HEK293 (cell line): ENCODE data around the gene SPESP1.

Experiments
- CTCF ChIA-PET: fragments of 350-600 bp; formaldehyde crosslinking; extraction: SDS; loops from one replicate; lab custom pipeline; 2021; ENCODE audit warnings: antibody characterized with exemption; lab: Yijun Ruan, JAX
- POLR2A ChIA-PET: fragments of 300-600 bp; formaldehyde crosslinking; extraction: SDS; loops from one replicate; lab custom pipeline; 2020; ENCODE audit warnings: antibody characterized with exemption, inconsistent platforms; lab: Yijun Ruan, JAX
- H3K27ac ChIP-seq: fragments of 200-500 bp; sonication (Bioruptor generic); 2 replicates; pipeline ENCODE4 v1.5.1; 2014; ENCODE audit warnings: low read depth, low read length, control low read depth, inconsistent platforms; ENCODE audit errors: extremely low read depth
- H3K36me3 ChIP-seq, 2 experiments: fragments of 200-500 bp in 1 of 2; sonication (Bioruptor generic) in 1 of 2; 1 replicate in 1 of 2; 2 replicates in 1 of 2; pipeline ENCODE4 v1.5.1; 2014 to 2017; ENCODE audit warnings: inconsistent platforms in 2 of 2, low read length in 2 of 2; ENCODE audit not compliant: control insufficient read depth in 2 of 2, insufficient read depth in 1 of 2
- H3K4me1 ChIP-seq: fragments of 200-500 bp; sonication (Bioruptor generic); 2 replicates; pipeline ENCODE4 v1.5.1; 2014; ENCODE audit warnings: mild to moderate bottlenecking, low read length, inconsistent platforms; ENCODE audit not compliant: control insufficient read depth, insufficient read depth
- H3K4me3 ChIP-seq: 2 replicates; pipeline ENCODE4 v1.5.1; 2011; ENCODE audit warnings: low read depth, mild to moderate bottlenecking, control low read depth, low read length, moderate library complexity
- H3K9me3 ChIP-seq: fragments of 200-500 bp; sonication (Bioruptor generic); 2 replicates; pipeline ENCODE4 v1.5.1; 2014; ENCODE audit warnings: low read depth, low read length, inconsistent platforms; ENCODE audit not compliant: control insufficient read depth, insufficient read depth
- GLI2 ChIP-seq: fragments of 450-650 bp; formaldehyde crosslinking; IDR thresholded peaks from 2 replicates; pipeline ENCODE4; 2017; ENCODE audit warnings: missing biosample characterization, missing genetic modification characterization, low read depth, borderline replicate concordance
- KLF7 ChIP-seq: fragments of 450-650 bp; formaldehyde crosslinking; IDR thresholded peaks from 2 replicates; pipeline ENCODE4 v1.5.1; 2016; ENCODE audit warnings: missing biosample characterization, missing genetic modification characterization, borderline replicate concordance
- REPIN1 ChIP-seq: fragments of 450-650 bp; formaldehyde crosslinking; IDR thresholded peaks from 2 replicates; pipeline ENCODE4 v1.5.1; 2017; ENCODE audit warnings: missing biosample characterization, missing genetic modification characterization, low read depth
- YY1 ChIP-seq: fragments of 450-650 bp; formaldehyde crosslinking; IDR thresholded peaks from 2 replicates; pipeline ENCODE4 v1.5.1; 2018; ENCODE audit warnings: missing biosample characterization, missing genetic modification characterization
- ZFP3 ChIP-seq: fragments of 450-650 bp; formaldehyde crosslinking; IDR thresholded peaks from 2 replicates; pipeline ENCODE4 v1.5.1; 2016; ENCODE audit warnings: low read depth, missing biosample characterization, missing genetic modification characterization
- ZNF114 ChIP-seq: fragments of 450-650 bp; formaldehyde crosslinking; IDR thresholded peaks from 2 replicates; pipeline ENCODE4 v1.5.0; 2017; ENCODE audit warnings: missing biosample characterization, missing genetic modification characterization
- ZNF157 ChIP-seq: fragments of 450-650 bp; formaldehyde crosslinking; IDR thresholded peaks from 2 replicates; pipeline ENCODE4 v1.5.1; 2016; ENCODE audit warnings: missing biosample characterization, missing genetic modification characterization
- ZNF169 ChIP-seq: fragments of 450-650 bp; formaldehyde crosslinking; IDR thresholded peaks from 2 replicates; pipeline ENCODE4 v1.5.1; 2016; ENCODE audit warnings: missing biosample characterization, missing genetic modification characterization
- ZNF184 ChIP-seq: fragments of 450-650 bp; IDR thresholded peaks from 2 replicates; pipeline ENCODE4 v1.5.1; 2018; ENCODE audit warnings: missing biosample characterization, mild to moderate bottlenecking, missing genetic modification characterization
- ZNF292 ChIP-seq: fragments of 450-650 bp; formaldehyde crosslinking; IDR thresholded peaks from 2 replicates; pipeline ENCODE4 v1.5.1; 2016; ENCODE audit warnings: low read depth, missing biosample characterization, missing genetic modification characterization, borderline replicate concordance
- ZNF311 ChIP-seq: fragments of 450-650 bp; formaldehyde crosslinking; IDR thresholded peaks from 2 replicates; pipeline ENCODE4 v1.5.1; 2017; ENCODE audit warnings: missing biosample characterization, missing genetic modification characterization, borderline replicate concordance
- ZNF324 ChIP-seq: fragments of 450-650 bp; formaldehyde crosslinking; IDR thresholded peaks from 2 replicates; pipeline ENCODE4 v1.5.1; 2016; ENCODE audit warnings: missing biosample characterization, missing genetic modification characterization
- ZNF350 ChIP-seq: fragments of 450-650 bp; formaldehyde crosslinking; IDR thresholded peaks from 2 replicates; pipeline ENCODE4 v1.5.0; 2017; ENCODE audit warnings: missing biosample characterization, mild to moderate bottlenecking, missing genetic modification characterization
- ZNF501 ChIP-seq: fragments of 450-650 bp; formaldehyde crosslinking; IDR thresholded peaks from 2 replicates; pipeline ENCODE4 v1.5.1; 2016; ENCODE audit warnings: missing biosample characterization, missing genetic modification characterization
- ZNF530 ChIP-seq: fragments of 450-650 bp; formaldehyde crosslinking; IDR thresholded peaks from 2 replicates; pipeline ENCODE4 v1.5.1; 2016; ENCODE audit warnings: low read depth, missing biosample characterization, missing genetic modification characterization
- ZNF544 ChIP-seq: fragments of 450-650 bp; formaldehyde crosslinking; IDR thresholded peaks from 2 replicates; pipeline ENCODE4 v1.5.0; 2017; ENCODE audit warnings: missing biosample characterization, missing genetic modification characterization
- ZNF707 ChIP-seq: fragments of 450-650 bp; formaldehyde crosslinking; IDR thresholded peaks from 2 replicates; pipeline ENCODE4 v1.5.1; 2016; ENCODE audit warnings: missing biosample characterization, missing genetic modification characterization
- ZNF747 ChIP-seq: fragments of 450-650 bp; formaldehyde crosslinking; IDR thresholded peaks from 2 replicates; pipeline ENCODE4 v1.5.1; 2016; ENCODE audit warnings: missing biosample characterization, missing genetic modification characterization
- ZNF830 ChIP-seq: fragments of 450-650 bp; IDR thresholded peaks from 2 replicates; pipeline ENCODE4 v1.5.0; 2018; ENCODE audit warnings: missing biosample characterization, missing genetic modification characterization, low read depth, mild to moderate bottlenecking, moderate library complexity
- TF ChIP-seq, protein P1 (sequence below): fragments of 450-650 bp; formaldehyde crosslinking; conservative IDR thresholded peaks from 2 replicates; pipeline ENCODE4 v1.5.1; 2016; ENCODE audit warnings: low read depth, missing biosample characterization, missing genetic modification characterization
- TF ChIP-seq, protein P2 (sequence below): fragments of 450-650 bp; formaldehyde crosslinking; IDR thresholded peaks from 2 replicates; pipeline ENCODE4 v1.5.1; 2016; ENCODE audit warnings: missing biosample characterization, missing genetic modification characterization, borderline replicate concordance

SPESP1 gene

DNA sequence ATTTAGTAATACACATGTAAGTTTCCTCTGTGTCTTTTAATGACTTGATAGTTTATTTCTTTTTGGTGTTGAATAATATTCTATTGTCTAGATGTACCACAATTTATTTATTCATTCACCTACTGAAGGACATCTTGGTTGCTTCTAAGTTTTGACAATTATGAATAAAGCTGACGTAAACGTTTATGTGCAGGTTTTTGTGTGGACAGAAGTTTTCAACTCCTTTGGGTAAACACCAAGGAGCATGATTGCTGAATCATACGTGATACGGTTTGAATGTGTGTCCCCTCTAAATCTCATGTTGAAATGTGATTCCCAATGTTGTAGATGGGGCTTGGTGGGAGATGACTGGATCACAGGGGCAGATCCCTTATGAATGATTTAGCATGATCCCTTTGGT is 21.5 kb downstream of the SPESP1 start:
- ChIA-PET POLR2A (no interaction called here), CTCF (no interaction called here)
- no peaks in the 10 kb centered on the region for H3K36me3 ChIP-seq
- no peak overlapping the region for H3K27ac ChIP-seq
- no peaks in the 10 kb centered on the region for H3K9me3 ChIP-seq
- no peak overlapping the region for H3K4me3 ChIP-seq
- H3K4me1 ChIP-seq: no peaks in the 10 kb centered on the region
- TF ChIP-seq ZNF501 (tag by site-specific recombination) (no peak), ZNF114 (tag by site-specific recombination) (no peak), ZNF830 (tag by site-specific recombination) (no peak), ZNF311 (tag by site-specific recombination) (no peak), GLI2 (tag by site-specific recombination) (no peak), ZNF157 (tag by site-specific recombination) (no peak), ZNF169 (tag by site-specific recombination) (no peak), REPIN1 (tag by site-specific recombination) (no peak), YY1 (tag by site-specific recombination) (no peak), ZNF292 (no peak), ZNF350 (no peak), ZNF747 (tag by site-specific recombination) (no peak), ZNF184 (no peak), ZNF544 (tag by site-specific recombination) (no peak), ZNF707 (no peak), ZNF324 (no peak)
- TF ChIP-seq, protein P1, sequence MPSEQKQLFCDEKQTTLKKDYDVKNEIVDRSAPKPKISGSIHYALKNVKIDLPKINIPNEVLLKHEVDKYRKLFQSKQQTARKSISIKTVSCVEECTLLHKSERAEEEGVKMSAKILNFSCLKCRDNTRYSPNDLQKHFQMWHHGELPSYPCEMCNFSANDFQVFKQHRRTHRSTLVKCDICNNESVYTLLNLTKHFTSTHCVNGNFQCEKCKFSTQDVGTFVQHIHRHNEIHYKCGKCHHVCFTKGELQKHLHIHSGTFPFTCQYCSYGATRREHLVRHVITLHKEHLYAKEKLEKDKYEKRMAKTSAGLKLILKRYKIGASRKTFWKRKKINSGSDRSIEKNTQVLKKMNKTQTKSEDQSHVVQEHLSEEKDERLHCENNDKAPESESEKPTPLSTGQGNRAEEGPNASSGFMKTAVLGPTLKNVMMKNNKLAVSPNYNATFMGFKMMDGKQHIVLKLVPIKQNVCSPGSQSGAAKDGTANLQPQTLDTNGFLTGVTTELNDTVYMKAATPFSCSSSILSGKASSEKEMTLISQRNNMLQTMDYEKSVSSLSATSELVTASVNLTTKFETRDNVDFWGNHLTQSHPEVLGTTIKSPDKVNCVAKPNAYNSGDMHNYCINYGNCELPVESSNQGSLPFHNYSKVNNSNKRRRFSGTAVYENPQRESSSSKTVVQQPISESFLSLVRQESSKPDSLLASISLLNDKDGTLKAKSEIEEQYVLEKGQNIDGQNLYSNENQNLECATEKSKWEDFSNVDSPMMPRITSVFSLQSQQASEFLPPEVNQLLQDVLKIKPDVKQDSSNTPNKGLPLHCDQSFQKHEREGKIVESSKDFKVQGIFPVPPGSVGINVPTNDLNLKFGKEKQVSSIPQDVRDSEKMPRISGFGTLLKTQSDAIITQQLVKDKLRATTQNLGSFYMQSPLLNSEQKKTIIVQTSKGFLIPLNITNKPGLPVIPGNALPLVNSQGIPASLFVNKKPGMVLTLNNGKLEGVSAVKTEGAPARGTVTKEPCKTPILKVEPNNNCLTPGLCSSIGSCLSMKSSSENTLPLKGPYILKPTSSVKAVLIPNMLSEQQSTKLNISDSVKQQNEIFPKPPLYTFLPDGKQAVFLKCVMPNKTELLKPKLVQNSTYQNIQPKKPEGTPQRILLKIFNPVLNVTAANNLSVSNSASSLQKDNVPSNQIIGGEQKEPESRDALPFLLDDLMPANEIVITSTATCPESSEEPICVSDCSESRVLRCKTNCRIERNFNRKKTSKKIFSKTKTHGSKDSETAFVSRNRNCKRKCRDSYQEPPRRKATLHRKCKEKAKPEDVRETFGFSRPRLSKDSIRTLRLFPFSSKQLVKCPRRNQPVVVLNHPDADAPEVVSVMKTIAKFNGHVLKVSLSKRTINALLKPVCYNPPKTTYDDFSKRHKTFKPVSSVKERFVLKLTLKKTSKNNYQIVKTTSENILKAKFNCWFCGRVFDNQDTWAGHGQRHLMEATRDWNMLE: no peak

DNA sequence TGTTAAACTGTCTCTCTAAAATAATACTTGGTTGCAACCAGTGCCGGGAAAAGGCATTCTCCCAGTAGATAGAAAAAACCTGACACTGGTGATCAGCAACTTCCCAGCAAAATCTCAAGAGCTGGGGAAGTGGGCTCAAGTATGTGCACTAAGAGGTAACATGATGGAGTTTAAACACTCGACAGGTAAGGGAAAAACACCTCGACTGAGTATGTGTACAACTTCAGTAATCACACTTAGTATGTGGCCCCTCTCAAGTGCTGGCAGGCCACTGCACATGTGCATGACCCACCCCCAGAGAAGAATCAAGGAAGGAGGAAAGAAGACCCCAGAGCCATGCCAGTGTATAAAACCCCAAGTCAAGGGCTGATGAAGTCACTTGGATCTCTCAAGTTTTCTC is 27.4 kb downstream of the SPESP1 start:
- no peaks in the 10 kb centered on the region for H3K4me1 ChIP-seq
- no peaks in the 10 kb centered on the region for H3K9me3 ChIP-seq
- no peak overlapping the region for H3K27ac ChIP-seq
- TF ChIP-seq ZNF530 (tag by site-specific recombination): no peak
- H3K4me3 ChIP-seq: no peak overlapping the region
- no peaks in the 10 kb centered on the region for H3K36me3 ChIP-seq
- POLR2A ChIA-PET: no interaction called here
- CTCF ChIA-PET: interaction anchor here (0.8 to 1.0 kb wide), 2 partner anchors 47 to 521 kb away, joined by 4 to 5 read pairs; no protein-coding TSS in a partner anchor

DNA sequence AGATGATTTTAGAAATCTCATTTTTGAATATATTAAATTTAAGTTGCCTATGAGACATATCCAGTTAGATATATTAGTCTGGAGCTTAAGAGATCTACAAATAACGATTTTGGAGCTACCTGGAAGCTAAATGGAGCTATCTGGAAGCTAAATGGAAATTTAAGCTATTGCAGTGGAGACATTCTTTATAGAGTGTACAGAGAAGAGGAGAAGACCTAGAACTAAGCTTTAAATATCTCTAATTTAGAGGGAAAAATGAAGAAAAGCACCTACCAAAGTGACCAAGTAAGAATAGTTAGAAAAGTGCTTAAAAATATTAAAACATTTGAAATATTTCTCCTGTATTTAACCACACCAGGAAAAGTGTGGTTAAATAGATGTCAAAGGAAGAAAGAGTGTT is 28.3 kb downstream of the SPESP1 start:
- POLR2A ChIA-PET: no interaction called here
- CTCF ChIA-PET: interaction anchor here (0.8 to 1.0 kb wide), 3 partner anchors 46 to 521 kb away, joined by 3 to 5 read pairs (median 4); no protein-coding TSS in a partner anchor
- Histone ChIP-seq H3K27ac (no peak overlapping the region), H3K9me3 (no peaks in the 10 kb centered on the region), H3K36me3 (no peaks in the 10 kb centered on the region), H3K4me1 (no peaks in the 10 kb centered on the region), H3K4me3 (no peak overlapping the region)
- TF ChIP-seq, protein P2, sequence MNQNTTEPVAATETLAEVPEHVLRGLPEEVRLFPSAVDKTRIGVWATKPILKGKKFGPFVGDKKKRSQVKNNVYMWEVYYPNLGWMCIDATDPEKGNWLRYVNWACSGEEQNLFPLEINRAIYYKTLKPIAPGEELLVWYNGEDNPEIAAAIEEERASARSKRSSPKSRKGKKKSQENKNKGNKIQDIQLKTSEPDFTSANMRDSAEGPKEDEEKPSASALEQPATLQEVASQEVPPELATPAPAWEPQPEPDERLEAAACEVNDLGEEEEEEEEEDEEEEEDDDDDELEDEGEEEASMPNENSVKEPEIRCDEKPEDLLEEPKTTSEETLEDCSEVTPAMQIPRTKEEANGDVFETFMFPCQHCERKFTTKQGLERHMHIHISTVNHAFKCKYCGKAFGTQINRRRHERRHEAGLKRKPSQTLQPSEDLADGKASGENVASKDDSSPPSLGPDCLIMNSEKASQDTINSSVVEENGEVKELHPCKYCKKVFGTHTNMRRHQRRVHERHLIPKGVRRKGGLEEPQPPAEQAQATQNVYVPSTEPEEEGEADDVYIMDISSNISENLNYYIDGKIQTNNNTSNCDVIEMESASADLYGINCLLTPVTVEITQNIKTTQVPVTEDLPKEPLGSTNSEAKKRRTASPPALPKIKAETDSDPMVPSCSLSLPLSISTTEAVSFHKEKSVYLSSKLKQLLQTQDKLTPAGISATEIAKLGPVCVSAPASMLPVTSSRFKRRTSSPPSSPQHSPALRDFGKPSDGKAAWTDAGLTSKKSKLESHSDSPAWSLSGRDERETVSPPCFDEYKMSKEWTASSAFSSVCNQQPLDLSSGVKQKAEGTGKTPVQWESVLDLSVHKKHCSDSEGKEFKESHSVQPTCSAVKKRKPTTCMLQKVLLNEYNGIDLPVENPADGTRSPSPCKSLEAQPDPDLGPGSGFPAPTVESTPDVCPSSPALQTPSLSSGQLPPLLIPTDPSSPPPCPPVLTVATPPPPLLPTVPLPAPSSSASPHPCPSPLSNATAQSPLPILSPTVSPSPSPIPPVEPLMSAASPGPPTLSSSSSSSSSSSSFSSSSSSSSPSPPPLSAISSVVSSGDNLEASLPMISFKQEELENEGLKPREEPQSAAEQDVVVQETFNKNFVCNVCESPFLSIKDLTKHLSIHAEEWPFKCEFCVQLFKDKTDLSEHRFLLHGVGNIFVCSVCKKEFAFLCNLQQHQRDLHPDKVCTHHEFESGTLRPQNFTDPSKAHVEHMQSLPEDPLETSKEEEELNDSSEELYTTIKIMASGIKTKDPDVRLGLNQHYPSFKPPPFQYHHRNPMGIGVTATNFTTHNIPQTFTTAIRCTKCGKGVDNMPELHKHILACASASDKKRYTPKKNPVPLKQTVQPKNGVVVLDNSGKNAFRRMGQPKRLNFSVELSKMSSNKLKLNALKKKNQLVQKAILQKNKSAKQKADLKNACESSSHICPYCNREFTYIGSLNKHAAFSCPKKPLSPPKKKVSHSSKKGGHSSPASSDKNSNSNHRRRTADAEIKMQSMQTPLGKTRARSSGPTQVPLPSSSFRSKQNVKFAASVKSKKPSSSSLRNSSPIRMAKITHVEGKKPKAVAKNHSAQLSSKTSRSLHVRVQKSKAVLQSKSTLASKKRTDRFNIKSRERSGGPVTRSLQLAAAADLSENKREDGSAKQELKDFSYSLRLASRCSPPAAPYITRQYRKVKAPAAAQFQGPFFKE (tag by site-specific recombination): no peak
- TF ChIP-seq KLF7 (no peak), ZFP3 (tag by site-specific recombination) (no peak)
